Gastroesophageal sphincter (tissue), 4 donors: ENCODE data around the gene IFT81. TPM values are rescaled to one million over a fixed set of nuclear protein-coding genes. Genes with fewer than 3 reads are reported as not detected.

Experiments used
- ATAC-seq: fragments of 150-250 bp; one replicate; pipeline ENCODE4 v1.9.1; 2016; ENCODE audit warnings: mild to moderate bottlenecking, moderate library complexity
- H3K27ac ChIP-seq, 4 donors: fragments of 200-600 bp; sonication (generic) in 3 of 4; 1 replicate in 3 of 4; 2 replicates in 1 of 4; pipeline ENCODE4 v1.5.1; 2016 to 2019
- H3K27me3 ChIP-seq: fragments of 200-600 bp; sonication (generic); one replicate; pipeline ENCODE4 v1.5.1; 2019
- H3K36me3 ChIP-seq, 2 donors: fragments of 200-600 bp; sonication (generic); one replicate each; pipeline ENCODE4 v1.5.1; 2019; ENCODE audit warnings: control low read depth in 1 of 2
- H3K4me1 ChIP-seq, 3 donors: fragments of 200-600 bp; sonication (generic); 1 replicate in 2 of 3; 2 replicates in 1 of 3; pipeline ENCODE4 v1.5.1; 2016 to 2019; ENCODE audit warnings: control low read depth in 2 of 3
- H3K4me3 ChIP-seq, 2 donors: fragments of 200-600 bp; sonication (generic); one replicate each; pipeline ENCODE4 v1.5.1; 2019; ENCODE audit warnings: mild to moderate bottlenecking in 1 of 2, moderate library complexity in 1 of 2
- H3K9me3 ChIP-seq, 3 donors: fragments of 200-600 bp; sonication (generic); one replicate each; pipeline ENCODE4 v1.5.1; 2017 to 2019; ENCODE audit warnings: control low read depth in 2 of 3
- EP300 ChIP-seq: sonication (generic); formaldehyde crosslinking; IDR thresholded peaks from one replicate; pipeline ENCODE4 v1.6.1; 2017; ENCODE audit warnings: antibody characterized with exemption, mild to moderate bottlenecking
- POLR2A ChIP-seq, 2 donors: fragments of 450-650 bp; IDR thresholded peaks; one replicate each; pipeline ENCODE4 v1.6.1; 2017; ENCODE audit warnings: antibody characterized with exemption in 2 of 2, mild to moderate bottlenecking in 2 of 2, moderate library complexity in 1 of 2
- POLR2AphosphoS5 ChIP-seq: sonication (generic); formaldehyde crosslinking; IDR thresholded peaks from one replicate; pipeline ENCODE4 v1.6.1; 2017; ENCODE audit warnings: antibody characterized with exemption
- WGBS, 2 donors: methylation state at CpG; one replicate each; pipeline ENCODE4 v1.1.5; 2018; ENCODE audit warnings: low coverage in 1 of 2; 5-methylcytosine and 5-hydroxymethylcytosine counted together
- total RNA-seq, 4 donors: library from RNA; depleted of rRNA; stranded (reverse); fragments of >200 nt; gene quantifications; one replicate each; pipeline ENCODE4 v1.1.0, GENCODE V29; 2016
- TF ChIP-seq, protein P1 (sequence below), 4 experiments: fragments of 200-600 bp in 2 of 4; fragments of 450-650 bp in 2 of 4; sonication (generic) in 1 of 4; IDR thresholded peaks; one replicate each; pipeline ENCODE4 v1.5.1; 2017 to 2019; ENCODE audit warnings: antibody characterized with exemption in 4 of 4, mild to moderate bottlenecking in 2 of 4, moderate library complexity in 2 of 4

IFT81 gene
- total RNA-seq, 4 donors from 2014 or later: 16.0 to 40.0 (median 20.7) TPM

DNA sequence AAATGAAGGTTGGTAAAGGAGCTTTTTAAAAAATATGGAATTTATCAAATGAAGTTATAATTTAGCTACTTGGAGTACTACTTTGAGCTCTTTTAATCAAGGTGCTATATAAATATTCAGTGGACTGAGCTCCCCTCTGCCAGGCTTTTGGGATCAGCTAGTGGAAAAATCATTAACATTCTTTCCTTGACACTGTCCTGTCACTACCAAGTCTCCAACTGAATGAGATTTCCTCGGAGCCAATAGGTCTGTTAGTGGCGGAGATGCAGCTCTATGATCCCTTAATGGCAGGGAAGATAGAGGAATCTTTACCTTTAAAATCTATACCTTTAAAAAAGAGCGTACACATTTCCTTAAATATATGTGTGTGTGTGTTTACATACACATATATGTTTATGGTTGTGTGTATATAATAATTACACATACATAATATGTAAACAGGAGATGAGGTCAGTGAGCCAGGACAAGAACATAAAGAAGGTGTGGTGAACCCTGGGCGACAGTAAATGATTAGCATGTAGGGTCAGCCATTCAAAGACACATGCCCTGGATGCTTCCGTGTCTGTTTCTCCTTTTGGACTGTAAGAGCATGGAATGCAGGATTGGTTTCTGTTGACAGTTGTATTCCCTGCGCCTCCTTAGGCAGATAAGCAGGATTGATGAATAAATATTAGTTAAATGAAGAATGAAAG is 109.2 kb downstream of the IFT81 start:
- TF ChIP-seq, protein P1, sequence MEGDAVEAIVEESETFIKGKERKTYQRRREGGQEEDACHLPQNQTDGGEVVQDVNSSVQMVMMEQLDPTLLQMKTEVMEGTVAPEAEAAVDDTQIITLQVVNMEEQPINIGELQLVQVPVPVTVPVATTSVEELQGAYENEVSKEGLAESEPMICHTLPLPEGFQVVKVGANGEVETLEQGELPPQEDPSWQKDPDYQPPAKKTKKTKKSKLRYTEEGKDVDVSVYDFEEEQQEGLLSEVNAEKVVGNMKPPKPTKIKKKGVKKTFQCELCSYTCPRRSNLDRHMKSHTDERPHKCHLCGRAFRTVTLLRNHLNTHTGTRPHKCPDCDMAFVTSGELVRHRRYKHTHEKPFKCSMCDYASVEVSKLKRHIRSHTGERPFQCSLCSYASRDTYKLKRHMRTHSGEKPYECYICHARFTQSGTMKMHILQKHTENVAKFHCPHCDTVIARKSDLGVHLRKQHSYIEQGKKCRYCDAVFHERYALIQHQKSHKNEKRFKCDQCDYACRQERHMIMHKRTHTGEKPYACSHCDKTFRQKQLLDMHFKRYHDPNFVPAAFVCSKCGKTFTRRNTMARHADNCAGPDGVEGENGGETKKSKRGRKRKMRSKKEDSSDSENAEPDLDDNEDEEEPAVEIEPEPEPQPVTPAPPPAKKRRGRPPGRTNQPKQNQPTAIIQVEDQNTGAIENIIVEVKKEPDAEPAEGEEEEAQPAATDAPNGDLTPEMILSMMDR (IDR thresholded peaks at IDR 0.05): no peak
- TF ChIP-seq POLR2A (IDR thresholded peaks at IDR 0.05) (no peak), EP300 (no peak)
- no peaks in the 10 kb centered on the region for H3K27me3 ChIP-seq
- no peaks in the 10 kb centered on the region for H3K9me3 ChIP-seq
- 52 to 69% methylated on average over 6 of the region's 6 CpGs for WGBS, 2 donors
- no peak for ATAC-seq
- H3K27ac ChIP-seq: peak overlapping the region in 2 of 4 donors; percentile 17 to 43
- no peak overlapping the region for H3K4me3 ChIP-seq
- H3K4me1 ChIP-seq: peaks cover 0 to 37% (median 4%) of the 10 kb centered on the region in 3 donors
- H3K36me3 ChIP-seq: no peaks in the 10 kb centered on the region

DNA sequence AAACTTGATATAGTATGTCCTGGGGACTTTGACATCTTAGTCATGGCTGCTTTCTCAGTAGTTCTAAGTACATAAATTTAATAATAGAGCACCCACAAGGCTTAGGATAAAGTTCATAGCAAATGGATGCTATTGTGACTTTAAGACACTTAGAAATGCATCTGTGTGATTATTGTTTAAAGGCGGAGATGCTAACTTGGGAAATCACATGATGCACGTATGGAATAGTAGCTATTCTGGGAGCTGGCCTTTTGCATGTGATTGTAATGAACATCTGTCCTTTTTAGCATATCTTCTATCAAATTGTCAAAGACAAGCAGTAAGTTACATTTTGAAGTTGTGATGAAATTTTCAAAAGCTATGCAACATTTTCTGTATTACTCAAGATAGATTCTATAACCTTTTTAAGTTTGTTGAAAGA is 110.2 kb downstream of the IFT81 start:
- H3K27ac ChIP-seq: peak overlapping the region in 3 of 4 donors; percentile 22 to 35 (median 31)
- H3K4me3 ChIP-seq: no peak overlapping the region
- 13 to 71% methylated on average over 2 of the region's 2 CpGs for WGBS, 2 donors
- peaks cover 0 to 37% (median 4%) of the 10 kb centered on the region in 3 donors for H3K4me1 ChIP-seq
- TF ChIP-seq POLR2A (IDR thresholded peaks at IDR 0.05) (no peak), EP300 (no peak)
- H3K27me3 ChIP-seq: no peaks in the 10 kb centered on the region
- no peaks in the 10 kb centered on the region for H3K9me3 ChIP-seq
- no peaks in the 10 kb centered on the region for H3K36me3 ChIP-seq
- ATAC-seq: no peak

DNA sequence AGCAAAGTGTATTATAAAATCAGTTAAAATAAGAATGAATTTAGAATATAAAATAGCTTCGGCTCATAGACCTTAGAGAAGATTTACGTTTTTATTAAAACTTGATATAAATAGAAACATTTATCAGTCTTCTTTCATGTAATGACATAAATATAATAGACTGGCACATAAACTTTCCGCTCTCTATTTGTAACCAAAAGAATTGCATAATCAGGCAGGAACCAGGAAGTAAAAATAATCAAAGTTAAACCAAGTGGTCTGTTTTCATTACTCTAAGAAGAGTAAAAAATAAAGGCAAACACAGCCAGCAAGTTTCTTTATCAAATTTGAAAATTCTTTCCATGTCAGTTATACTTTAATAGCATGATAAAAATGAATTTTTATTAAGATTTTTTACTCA is 110.6 kb downstream of the IFT81 start:
- H3K36me3 ChIP-seq: no peaks in the 10 kb centered on the region
- ATAC-seq: no peak
- no peak overlapping the region for H3K4me3 ChIP-seq
- H3K27ac ChIP-seq: peak overlapping the region in 3 of 4 donors; percentile 1 to 31 (median 22)
- H3K9me3 ChIP-seq: no peaks in the 10 kb centered on the region
- WGBS, 2 donors: 17 to 19% methylated on average over 3 of the region's 3 CpGs
- H3K4me1 ChIP-seq: peaks cover 0 to 37% (median 4%) of the 10 kb centered on the region in 3 donors
- H3K27me3 ChIP-seq: no peaks in the 10 kb centered on the region
- TF ChIP-seq POLR2AphosphoS5: no peak
- TF ChIP-seq POLR2A (IDR thresholded peaks at IDR 0.05): no peak
- no peak for TF ChIP-seq EP300
- TF ChIP-seq, protein P1 (IDR thresholded peaks at IDR 0.05): no peak

DNA sequence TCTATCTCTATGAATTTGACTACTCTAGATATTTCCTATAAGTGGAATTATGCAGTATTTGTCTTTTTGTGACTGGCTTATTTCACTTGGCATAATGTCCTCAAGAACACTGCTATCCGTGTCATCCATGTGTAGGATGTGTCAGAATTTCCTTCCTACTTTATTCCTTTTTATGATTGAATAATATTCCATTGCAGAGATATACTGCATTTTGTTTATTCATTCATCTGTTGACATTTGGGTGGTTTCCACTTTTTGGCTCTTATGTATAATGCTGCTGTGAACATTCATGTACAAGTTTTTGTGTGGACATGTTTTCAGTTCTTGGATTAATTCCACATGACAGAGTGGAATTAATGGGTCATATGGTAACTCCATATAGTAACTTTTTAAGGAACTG is 111.2 kb downstream of the IFT81 start:
- Histone ChIP-seq H3K36me3 (no peaks in the 10 kb centered on the region), H3K27me3 (no peaks in the 10 kb centered on the region), H3K27ac (peak overlapping the region in 2 of 4 donors; percentile 1 to 22), H3K4me1 (peaks cover 0 to 37% (median 4%) of the 10 kb centered on the region in 3 donors), H3K9me3 (no peaks in the 10 kb centered on the region), H3K4me3 (no peak overlapping the region)
- TF ChIP-seq POLR2AphosphoS5 (no peak), POLR2A (IDR thresholded peaks at IDR 0.05) (no peak), EP300 (no peak)
- TF ChIP-seq, protein P1 (IDR thresholded peaks at IDR 0.05): no peak
- ATAC-seq: no peak
- WGBS, 2 donors: 36 to 70% methylated on average over 1 of the region's 1 CpG

DNA sequence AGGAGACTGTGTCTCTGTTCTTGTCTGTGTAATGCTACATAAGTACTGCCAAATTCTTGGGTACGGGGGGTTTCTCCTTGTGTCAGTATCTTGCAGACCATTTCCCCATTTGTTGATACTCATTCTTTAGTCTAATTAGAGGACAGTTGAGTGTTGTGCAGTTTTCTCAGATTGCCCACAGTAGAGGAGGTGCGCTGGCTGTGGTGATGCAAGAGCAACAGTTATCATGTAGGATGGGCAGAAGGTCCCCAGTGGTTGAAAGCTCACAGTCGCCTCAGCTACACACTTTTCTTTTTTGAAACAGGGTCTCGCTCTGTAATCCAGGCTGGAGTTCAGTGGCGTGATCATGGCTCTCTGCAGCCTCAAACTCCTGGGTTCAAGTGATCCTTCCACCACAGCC is 119.1 kb downstream of the IFT81 start:
- Histone ChIP-seq H3K27me3 (no peaks in the 10 kb centered on the region), H3K4me3 (no peak overlapping the region), H3K9me3 (no peaks in the 10 kb centered on the region), H3K36me3 (peaks cover 0 to 20% of the 10 kb centered on the region in 2 donors), H3K27ac (no peak overlapping the region), H3K4me1 (peaks cover 0 to 22% (median 18%) of the 10 kb centered on the region in 3 donors)
- no peak for ATAC-seq
- WGBS, 2 donors: 92 to 100% methylated on average over 1 to 5 of the region's 5 CpGs
- TF ChIP-seq, protein P1 (IDR thresholded peaks at IDR 0.05): no peak
- TF ChIP-seq EP300: no peak
- TF ChIP-seq POLR2A (IDR thresholded peaks at IDR 0.05): no peak
- TF ChIP-seq POLR2AphosphoS5: no peak
